ENCODE data around the gene TEF.
A peak's percentile ranks its signal among the peaks of the same experiment; 100 is the strongest.

TEF gene

DNA sequence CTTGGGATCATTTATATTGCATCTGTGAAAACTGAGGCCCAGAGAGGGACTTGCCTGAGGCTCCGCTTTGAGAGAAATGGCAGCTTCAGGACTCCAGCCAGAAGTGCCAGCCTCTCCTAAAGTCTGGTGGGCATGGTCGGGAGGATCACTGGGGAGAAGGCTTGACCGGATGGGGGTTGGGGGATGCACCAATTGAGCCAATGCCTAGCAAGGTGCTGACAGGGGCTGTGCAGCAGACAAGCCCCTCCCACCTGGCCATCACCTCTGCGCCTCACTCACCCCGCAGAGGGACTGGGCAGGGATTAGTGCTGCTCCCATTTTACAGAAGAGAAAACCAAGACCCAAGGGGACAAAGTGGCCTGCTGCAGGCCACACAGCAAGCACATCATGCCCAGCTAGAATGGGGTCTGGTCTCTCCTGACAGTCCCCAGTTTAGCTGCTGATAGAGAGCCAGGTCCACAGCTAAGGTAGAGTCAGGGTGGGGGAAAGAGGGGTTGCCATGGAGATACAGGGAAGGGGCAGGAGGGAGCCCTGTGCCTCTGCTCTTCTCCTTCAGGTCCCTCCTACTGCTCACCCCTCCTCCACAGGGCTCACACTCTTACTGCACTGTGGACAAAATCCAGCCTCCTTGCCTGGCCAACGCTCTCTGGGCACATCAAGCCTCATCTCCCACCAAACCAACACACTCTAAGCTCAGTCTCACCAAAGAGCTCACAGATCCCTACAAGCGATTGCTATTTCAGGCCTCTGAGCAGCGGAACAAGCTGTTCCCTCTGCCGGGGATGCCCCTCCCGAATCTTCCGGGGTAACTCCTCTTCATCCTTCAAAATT lies 29.5 kb downstream of the TEF start:
- TF ChIP-seq CREB1 (IDR thresholded peaks at IDR 0.05; ENCODE audit: low read depth) (no peak), ZBTB7A (IDR thresholded peaks at IDR 0.05; ENCODE audit: low read depth) (no peak), EP300 (IDR thresholded peaks at IDR 0.05; ENCODE audit: borderline replicate concordance) (no peak), YY1 (IDR thresholded peaks at IDR 0.05; ENCODE audit: low read depth) (no peak), EGR1 (IDR thresholded peaks at IDR 0.05) (no peak), TEAD4 (IDR thresholded peaks at IDR 0.05) (no peak), FOXM1 (IDR thresholded peaks at IDR 0.05; ENCODE audit: borderline replicate concordance, low read depth) (no peak), CEBPB (IDR thresholded peaks at IDR 0.05) (no peak), TAF1 (IDR thresholded peaks at IDR 0.05; ENCODE audit: low read depth) (no peak), TCF12 (IDR thresholded peaks at IDR 0.05; ENCODE audit: low read depth) (no peak), RAD21 (IDR thresholded peaks at IDR 0.05; ENCODE audit: low read depth) (no peak), NFIC (IDR thresholded peaks at IDR 0.05) (no peak)
- TF ChIP-seq, protein P1, sequence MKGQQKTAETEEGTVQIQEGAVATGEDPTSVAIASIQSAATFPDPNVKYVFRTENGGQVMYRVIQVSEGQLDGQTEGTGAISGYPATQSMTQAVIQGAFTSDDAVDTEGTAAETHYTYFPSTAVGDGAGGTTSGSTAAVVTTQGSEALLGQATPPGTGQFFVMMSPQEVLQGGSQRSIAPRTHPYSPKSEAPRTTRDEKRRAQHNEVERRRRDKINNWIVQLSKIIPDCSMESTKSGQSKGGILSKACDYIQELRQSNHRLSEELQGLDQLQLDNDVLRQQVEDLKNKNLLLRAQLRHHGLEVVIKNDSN (IDR thresholded peaks at IDR 0.05) = no peak
- TF ChIP-seq, protein P2, sequence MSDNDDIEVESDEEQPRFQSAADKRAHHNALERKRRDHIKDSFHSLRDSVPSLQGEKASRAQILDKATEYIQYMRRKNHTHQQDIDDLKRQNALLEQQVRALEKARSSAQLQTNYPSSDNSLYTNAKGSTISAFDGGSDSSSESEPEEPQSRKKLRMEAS (IDR thresholded peaks at IDR 0.05) = no peak
- TF ChIP-seq, protein P3, sequence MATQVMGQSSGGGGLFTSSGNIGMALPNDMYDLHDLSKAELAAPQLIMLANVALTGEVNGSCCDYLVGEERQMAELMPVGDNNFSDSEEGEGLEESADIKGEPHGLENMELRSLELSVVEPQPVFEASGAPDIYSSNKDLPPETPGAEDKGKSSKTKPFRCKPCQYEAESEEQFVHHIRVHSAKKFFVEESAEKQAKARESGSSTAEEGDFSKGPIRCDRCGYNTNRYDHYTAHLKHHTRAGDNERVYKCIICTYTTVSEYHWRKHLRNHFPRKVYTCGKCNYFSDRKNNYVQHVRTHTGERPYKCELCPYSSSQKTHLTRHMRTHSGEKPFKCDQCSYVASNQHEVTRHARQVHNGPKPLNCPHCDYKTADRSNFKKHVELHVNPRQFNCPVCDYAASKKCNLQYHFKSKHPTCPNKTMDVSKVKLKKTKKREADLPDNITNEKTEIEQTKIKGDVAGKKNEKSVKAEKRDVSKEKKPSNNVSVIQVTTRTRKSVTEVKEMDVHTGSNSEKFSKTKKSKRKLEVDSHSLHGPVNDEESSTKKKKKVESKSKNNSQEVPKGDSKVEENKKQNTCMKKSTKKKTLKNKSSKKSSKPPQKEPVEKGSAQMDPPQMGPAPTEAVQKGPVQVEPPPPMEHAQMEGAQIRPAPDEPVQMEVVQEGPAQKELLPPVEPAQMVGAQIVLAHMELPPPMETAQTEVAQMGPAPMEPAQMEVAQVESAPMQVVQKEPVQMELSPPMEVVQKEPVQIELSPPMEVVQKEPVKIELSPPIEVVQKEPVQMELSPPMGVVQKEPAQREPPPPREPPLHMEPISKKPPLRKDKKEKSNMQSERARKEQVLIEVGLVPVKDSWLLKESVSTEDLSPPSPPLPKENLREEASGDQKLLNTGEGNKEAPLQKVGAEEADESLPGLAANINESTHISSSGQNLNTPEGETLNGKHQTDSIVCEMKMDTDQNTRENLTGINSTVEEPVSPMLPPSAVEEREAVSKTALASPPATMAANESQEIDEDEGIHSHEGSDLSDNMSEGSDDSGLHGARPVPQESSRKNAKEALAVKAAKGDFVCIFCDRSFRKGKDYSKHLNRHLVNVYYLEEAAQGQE (IDR thresholded peaks at IDR 0.05; ENCODE audit: low read depth) = no peak

DNA sequence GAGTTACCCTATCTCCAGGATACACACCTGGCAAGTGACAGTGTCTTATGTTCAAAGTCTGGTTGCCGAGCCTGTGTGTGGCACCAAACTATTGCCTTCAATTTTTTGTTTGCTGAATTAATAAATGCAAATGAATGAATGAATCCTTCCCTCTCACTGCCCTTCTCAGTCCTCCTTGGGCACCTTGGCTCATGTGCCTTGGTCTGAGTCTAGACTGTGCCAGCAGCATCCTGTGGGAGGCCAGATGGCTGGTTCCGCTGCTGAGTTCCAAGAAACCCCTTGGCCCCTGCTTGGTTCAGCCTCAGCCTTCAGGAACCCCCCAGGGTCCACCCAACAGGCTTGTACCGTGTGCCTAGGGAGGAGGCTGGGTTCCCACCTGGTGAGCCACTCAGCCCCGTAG lies 33.8 kb downstream of the TEF start:
- TF ChIP-seq ZBTB7A (IDR thresholded peaks at IDR 0.05; ENCODE audit: low read depth) = no peak
- no peak for TF ChIP-seq NFIC (IDR thresholded peaks at IDR 0.05)
- TF ChIP-seq TAF1 (IDR thresholded peaks at IDR 0.05; ENCODE audit: low read depth) = no peak
- TF ChIP-seq FOXM1 (IDR thresholded peaks at IDR 0.05; ENCODE audit: borderline replicate concordance, low read depth) = no peak
- TF ChIP-seq, protein P2 (IDR thresholded peaks at IDR 0.05) = no peak
- no peak for TF ChIP-seq CEBPB (IDR thresholded peaks at IDR 0.05)
- TF ChIP-seq EGR1 (IDR thresholded peaks at IDR 0.05) = no peak
- no peak for TF ChIP-seq RAD21 (IDR thresholded peaks at IDR 0.05; ENCODE audit: low read depth)
- TF ChIP-seq CREB1 (IDR thresholded peaks at IDR 0.05; ENCODE audit: low read depth) = no peak
- TF ChIP-seq EP300 (IDR thresholded peaks at IDR 0.05; ENCODE audit: borderline replicate concordance) = no peak
- no peak for TF ChIP-seq TEAD4 (IDR thresholded peaks at IDR 0.05)
- TF ChIP-seq, protein P3 (IDR thresholded peaks at IDR 0.05; ENCODE audit: low read depth) = no peak

DNA sequence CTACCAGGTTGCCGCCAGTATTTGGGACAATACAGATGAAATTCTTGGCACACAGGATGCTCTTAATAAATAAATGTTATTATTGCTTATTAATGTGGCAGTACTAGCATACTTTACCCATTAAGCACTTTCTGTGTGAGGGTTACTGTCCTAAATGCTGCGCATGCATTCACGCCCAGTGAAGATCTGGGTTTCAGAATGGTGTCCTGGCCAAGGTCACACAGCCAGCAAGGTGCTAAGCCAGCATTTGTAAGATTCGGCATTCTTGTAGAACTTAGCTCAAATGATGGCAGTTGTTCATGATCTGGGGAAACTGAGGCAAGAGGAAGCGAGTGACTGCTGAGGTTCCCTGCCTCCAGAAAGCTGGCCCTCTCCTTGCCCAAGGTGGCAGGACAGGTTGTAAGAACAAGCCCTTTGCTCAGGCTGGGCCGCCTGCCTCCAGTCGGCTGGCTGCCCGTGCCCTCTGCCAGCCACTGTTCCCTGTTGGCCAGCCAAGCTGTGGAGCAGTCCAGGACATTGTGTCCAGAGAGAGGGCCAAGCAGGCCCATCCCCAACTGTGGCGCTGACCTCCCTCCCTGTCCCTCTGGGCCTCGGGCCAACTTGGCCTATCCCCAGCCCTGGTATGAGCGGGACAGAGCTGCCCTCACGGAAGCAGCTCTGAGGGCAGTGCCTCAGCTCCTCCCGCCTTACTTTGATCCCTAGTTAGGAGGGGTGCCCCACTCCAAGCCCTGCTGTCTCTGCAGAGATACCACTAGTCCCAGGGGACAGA lies 36.1 kb downstream of the TEF start:
- TF ChIP-seq, protein P2 (IDR thresholded peaks at IDR 0.05) = no peak
- TF ChIP-seq CEBPB (IDR thresholded peaks at IDR 0.05) = no peak
- no peak for TF ChIP-seq CREB1 (IDR thresholded peaks at IDR 0.05; ENCODE audit: low read depth)
- TF ChIP-seq EGR1 (IDR thresholded peaks at IDR 0.05) = no peak
- TF ChIP-seq, protein P1 (IDR thresholded peaks at IDR 0.05) = no peak
- no peak for TF ChIP-seq YY1 (IDR thresholded peaks at IDR 0.05; ENCODE audit: low read depth)
- TF ChIP-seq RAD21 (IDR thresholded peaks at IDR 0.05; ENCODE audit: low read depth) = peak; percentile 6; the same call in 1 of the 2 replicates
- TF ChIP-seq TAF1 (IDR thresholded peaks at IDR 0.05; ENCODE audit: low read depth) = no peak
- no peak for TF ChIP-seq EP300 (IDR thresholded peaks at IDR 0.05; ENCODE audit: borderline replicate concordance)
- TF ChIP-seq TCF12 (IDR thresholded peaks at IDR 0.05; ENCODE audit: low read depth) = 0 out of 2 replicates have a peak, but pooled peaks have one; percentile 28
- TF ChIP-seq TEAD4 (IDR thresholded peaks at IDR 0.05) = 0 out of 2 replicates have a peak, but pooled peaks have one; percentile 43
- TF ChIP-seq, protein P3 (IDR thresholded peaks at IDR 0.05; ENCODE audit: low read depth) = no peak
- TF ChIP-seq NFIC (IDR thresholded peaks at IDR 0.05) = peak; percentile 92
- TF ChIP-seq ZBTB7A (IDR thresholded peaks at IDR 0.05; ENCODE audit: low read depth) = no peak
- no peak for TF ChIP-seq FOXM1 (IDR thresholded peaks at IDR 0.05; ENCODE audit: borderline replicate concordance, low read depth)

Data from Ishikawa (cell line).